MCF 10A (cell line): Measurements from ENCODE around the gene DCTN4. TPM values are rescaled to one million over a fixed set of nuclear protein-coding genes. Genes with fewer than 3 reads are reported as not detected.
A peak's percentile ranks its signal among the peaks of the same experiment; 100 is the strongest.

Experiments
- BruUV-seq: library from RNA; stranded (reverse); fragments of 400-500 nt; replicated peaks from 2 replicates; lab custom pipeline; 2021; lab: Mats Ljungman, UMichigan
- CTCF ChIA-PET: fragments of 300-600 bp; sonication (Branson Sonifier 250); formaldehyde crosslinking; extraction: SDS; loops from one replicate; lab custom pipeline; 2021; ENCODE audit warnings: antibody characterized with exemption, inconsistent platforms; lab: Yijun Ruan, JAX
- POLR2A ChIA-PET: fragments of 300-600, 350-650 bp; sonication (Branson Sonifier 250); formaldehyde crosslinking; extraction: SDS; loops from one replicate; lab custom pipeline; 2020; ENCODE audit warnings: antibody characterized with exemption, inconsistent platforms; lab: Yijun Ruan, JAX
- DNase-seq: peaks from one replicate; pipeline ENCODE4 v3.0.0-alpha.2; 2018; ENCODE audit not compliant: unreplicated experiment
- H3K27ac Mint-ChIP-seq: one replicate; pipeline ENCODE4 v1.8.0; 2022; ENCODE audit warnings: mild to moderate bottlenecking, low read depth, mixed read lengths; ENCODE audit not compliant: unreplicated experiment
- H3K27me3 Mint-ChIP-seq: one replicate; pipeline ENCODE4 v1.8.0; 2022; ENCODE audit warnings: mixed read lengths; ENCODE audit not compliant: insufficient read depth, unreplicated experiment
- H3K36me3 Mint-ChIP-seq: one replicate; pipeline ENCODE4 v1.8.0; 2022; ENCODE audit warnings: mild to moderate bottlenecking, moderate library complexity, mixed read lengths; ENCODE audit not compliant: insufficient read depth, unreplicated experiment
- H3K4me1 Mint-ChIP-seq: one replicate; pipeline ENCODE4 v1.8.0; 2022; ENCODE audit warnings: mixed read lengths; ENCODE audit not compliant: insufficient read depth, unreplicated experiment
- H3K4me3 Mint-ChIP-seq: one replicate; pipeline ENCODE4 v1.8.0; 2022; ENCODE audit warnings: mild to moderate bottlenecking, moderate library complexity, mixed read lengths; ENCODE audit not compliant: unreplicated experiment
- H3K9me3 Mint-ChIP-seq: one replicate; pipeline ENCODE4 v1.8.0; 2022; ENCODE audit warnings: mixed read lengths; ENCODE audit not compliant: unreplicated experiment
- CTCF ChIP-seq: fragments of 200-600 bp; IDR thresholded peaks from one replicate; pipeline ENCODE4 v1.8.0; 2022; ENCODE audit warnings: antibody characterized with exemption, mild to moderate bottlenecking; ENCODE audit not compliant: unreplicated experiment
- intact Hi-C: fragments of 100-400 bp; cut with micrococcal nuclease; formaldehyde crosslinking; loops from 2 replicates; pipeline ENCODE4 v1.14.1; 2022
- total RNA-seq: library from RNA; stranded (reverse); gene quantifications from 2 replicates; pipeline ENCODE4 v1.2.3, GENCODE V29; 2022

DCTN4 gene
- total RNA-seq, 1 experiment from 2014 or later = 143 TPM

GRCh38 chr5:150789943-150790611, 31.3 kb upstream of the DCTN4 start:
- Mint-ChIP-seq H3K27me3 (no peaks in the 10 kb centered on the region), H3K9me3 (peaks cover 19% of the 10 kb centered on the region), H3K27ac (peak overlapping the region; percentile 95), H3K4me3 (peak overlapping the region; percentile 65), H3K4me1 (peaks cover 48% of the 10 kb centered on the region), H3K36me3 (peaks cover 7% of the 10 kb centered on the region)
- TF ChIP-seq CTCF = no peak
- BruUV-seq = no TSS peak
- ChIA-PET CTCF (interaction anchor here (0.6 to 6.0 kb wide), 18 partner anchors 8 to 336 kb away, joined by 3 to 54 read pairs (median 4); partner anchors contain the start of genes DCTN4, IRGM, RBM22 and SMIM3), POLR2A (interaction anchor here (0.6 to 6.8 kb wide), 20 partner anchors 10 to 1347 kb away, joined by 3 to 122 read pairs (median 4); partner anchors contain the start of genes DCTN4, RBM22, RPS14 and SLC26A2)
- intact Hi-C loops = no loop called here
- peak; percentile 100 for DNase-seq

GRCh38 chr5:150789450-150789849, 30.6 kb upstream of the DCTN4 start:
- TF ChIP-seq CTCF = no peak
- intact Hi-C loops = no loop called here
- ChIA-PET CTCF (interaction anchor here (0.6 to 6.0 kb wide), 15 partner anchors 8 to 336 kb away, joined by 3 to 54 read pairs (median 5); partner anchors contain the start of genes DCTN4, IRGM, RBM22 and SMIM3), POLR2A (interaction anchor here (0.6 to 6.8 kb wide), 11 partner anchors 9 to 829 kb away, joined by 3 to 122 read pairs (median 5); partner anchors contain the start of genes DCTN4, RBM22, RPS14 and SLC26A2)
- peak overlapping the region; percentile 65 for H3K4me3 Mint-ChIP-seq
- H3K4me1 Mint-ChIP-seq = peaks cover 53% of the 10 kb centered on the region
- no peaks in the 10 kb centered on the region for H3K27me3 Mint-ChIP-seq
- peaks cover 7% of the 10 kb centered on the region for H3K36me3 Mint-ChIP-seq
- no TSS peak for BruUV-seq
- peak overlapping the region; percentile 95 for H3K27ac Mint-ChIP-seq
- H3K9me3 Mint-ChIP-seq = peaks cover 16% of the 10 kb centered on the region
- DNase-seq = no peak

- no peak for TF ChIP-seq CTCF
- CTCF ChIA-PET = interaction anchor here (1.1 to 6.0 kb wide), 9 partner anchors 8 to 227 kb away, joined by 3 to 54 read pairs (median 6); partner anchors contain the start of genes DCTN4, IRGM and SMIM3
- Mint-ChIP-seq H3K27me3 (no peaks in the 10 kb centered on the region), H3K9me3 (peaks cover 12% of the 10 kb centered on the region), H3K27ac (peak overlapping the region; percentile 95), H3K36me3 (peaks cover 7% of the 10 kb centered on the region), H3K4me3 (peak overlapping the region; percentile 65), H3K4me1 (peaks cover 58% of the 10 kb centered on the region)
- intact Hi-C loops = no loop called here
- BruUV-seq = no TSS peak
- DNase-seq = no peak
- POLR2A ChIA-PET = interaction anchor here (0.6 to 6.8 kb wide), 7 partner anchors 9 to 340 kb away, joined by 3 to 122 read pairs (median 15); partner anchors contain the start of genes DCTN4, RBM22, RPS14 and SMIM3
These were observed 30.2 kb upstream of the DCTN4 start for GRCh38 chr5:150788977-150789376.

GRCh38 chr5:150787656-150788055, 28.8 kb upstream of the DCTN4 start:
- Mint-ChIP-seq H3K4me1 (peaks cover 68% of the 10 kb centered on the region), H3K36me3 (peaks cover 7% of the 10 kb centered on the region), H3K27me3 (no peaks in the 10 kb centered on the region), H3K9me3 (peaks cover 7% of the 10 kb centered on the region), H3K4me3 (no peak overlapping the region), H3K27ac (no peak overlapping the region)
- no peak for TF ChIP-seq CTCF
- ChIA-PET CTCF (interaction anchor here (0.5 to 6.0 kb wide), 12 partner anchors 9 to 1175 kb away, joined by 3 to 54 read pairs (median 5); partner anchors contain the start of genes IRGM and SMIM3), POLR2A (interaction anchor here (0.5 to 2.1 kb wide), 6 partner anchors 9 to 1198 kb away, joined by 3 to 15 read pairs (median 6); partner anchors contain the start of gene DCTN4)
- intact Hi-C loops = no loop called here
- no peak for DNase-seq
- no TSS peak for BruUV-seq
